Erythroblast (primary cell): Measurements from ENCODE around the gene MRPL28.

ENCODE experiments used
- GATA1 ChIP-seq: IDR thresholded peaks from 2 replicates; pipeline ENCODE4 v1.6.1; 2011; ENCODE audit warnings: low read depth, mild to moderate bottlenecking, control low read depth, low read length, moderate library complexity
- POLR2A ChIP-seq: IDR thresholded peaks from 2 replicates; pipeline ENCODE4 v1.6.1; 2011; ENCODE audit warnings: mild to moderate bottlenecking, low read length

DNA sequence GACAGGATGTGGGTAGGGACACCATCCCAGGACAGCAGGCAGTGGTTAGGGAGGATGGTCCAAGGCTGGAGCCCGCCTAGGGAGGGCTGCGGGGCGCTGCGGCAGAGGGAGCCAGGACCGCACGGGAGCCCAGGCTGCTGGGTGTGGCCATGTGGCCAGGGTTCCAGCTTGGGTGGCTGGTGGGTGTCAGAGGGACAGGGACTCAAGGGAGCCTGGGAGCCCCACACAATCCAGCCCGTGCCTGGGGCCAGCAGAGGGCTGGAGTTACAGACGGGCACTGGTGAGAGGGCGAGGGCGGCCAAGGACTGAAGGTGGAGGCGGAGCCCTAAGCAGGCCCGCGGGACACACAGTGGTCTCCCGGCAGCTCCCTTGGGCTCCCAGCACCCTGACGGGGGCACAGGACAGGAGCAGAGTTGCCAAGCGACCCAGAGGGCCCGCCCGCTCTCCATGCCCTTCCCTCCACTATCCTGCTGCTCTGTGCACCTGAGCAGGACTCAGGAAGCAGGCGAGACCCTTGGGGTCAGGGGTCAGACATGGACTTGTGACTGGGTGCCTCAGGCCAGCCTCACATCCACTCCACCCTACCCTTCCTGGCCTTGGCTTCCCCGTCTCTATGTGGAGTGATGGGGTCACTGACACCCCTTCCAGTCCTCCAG is 7.1 kb downstream of the MRPL28 start:
- no peak for TF ChIP-seq POLR2A
- TF ChIP-seq GATA1, result no peak
